ENCODE results near the gene HPGD. TPM values are rescaled to one million over a fixed set of nuclear protein-coding genes. Genes with fewer than 3 reads are reported as not detected.

The HPGD gene
- total RNA-seq, 1 donor from 2014 or later, result 16.5 TPM

- DNase-seq (ENCODE audit: extremely low spot score, unreplicated experiment), result no peak
- Mint-ChIP-seq H3K27me3 (no peaks in the 10 kb centered on the region), H3K9me3 (no peaks in the 10 kb centered on the region), H3K36me3 (no peaks in the 10 kb centered on the region), H3K27ac (no peak overlapping the region), H3K4me3 (no peak overlapping the region), H3K4me1 (ENCODE audit: unreplicated experiment) (peaks cover 12% of the 10 kb centered on the region)
- TF ChIP-seq, protein P1, sequence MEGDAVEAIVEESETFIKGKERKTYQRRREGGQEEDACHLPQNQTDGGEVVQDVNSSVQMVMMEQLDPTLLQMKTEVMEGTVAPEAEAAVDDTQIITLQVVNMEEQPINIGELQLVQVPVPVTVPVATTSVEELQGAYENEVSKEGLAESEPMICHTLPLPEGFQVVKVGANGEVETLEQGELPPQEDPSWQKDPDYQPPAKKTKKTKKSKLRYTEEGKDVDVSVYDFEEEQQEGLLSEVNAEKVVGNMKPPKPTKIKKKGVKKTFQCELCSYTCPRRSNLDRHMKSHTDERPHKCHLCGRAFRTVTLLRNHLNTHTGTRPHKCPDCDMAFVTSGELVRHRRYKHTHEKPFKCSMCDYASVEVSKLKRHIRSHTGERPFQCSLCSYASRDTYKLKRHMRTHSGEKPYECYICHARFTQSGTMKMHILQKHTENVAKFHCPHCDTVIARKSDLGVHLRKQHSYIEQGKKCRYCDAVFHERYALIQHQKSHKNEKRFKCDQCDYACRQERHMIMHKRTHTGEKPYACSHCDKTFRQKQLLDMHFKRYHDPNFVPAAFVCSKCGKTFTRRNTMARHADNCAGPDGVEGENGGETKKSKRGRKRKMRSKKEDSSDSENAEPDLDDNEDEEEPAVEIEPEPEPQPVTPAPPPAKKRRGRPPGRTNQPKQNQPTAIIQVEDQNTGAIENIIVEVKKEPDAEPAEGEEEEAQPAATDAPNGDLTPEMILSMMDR (conservative IDR thresholded peaks at IDR 0.05), result no peak
Measured at GRCh38 chr4:174555789-174556630, 33.7 kb upstream of the HPGD start.

- TF ChIP-seq, protein P1 (conservative IDR thresholded peaks at IDR 0.05), result no peak
- H3K27ac Mint-ChIP-seq, result no peak overlapping the region
- H3K36me3 Mint-ChIP-seq, result no peaks in the 10 kb centered on the region
- H3K9me3 Mint-ChIP-seq, result no peaks in the 10 kb centered on the region
- no peaks in the 10 kb centered on the region for H3K4me1 Mint-ChIP-seq (ENCODE audit: unreplicated experiment)
- no peak overlapping the region for H3K4me3 Mint-ChIP-seq
- no peak for DNase-seq (ENCODE audit: extremely low spot score, unreplicated experiment)
- H3K27me3 Mint-ChIP-seq, result no peaks in the 10 kb centered on the region
Measured at GRCh38 chr4:174554231-174554728, 32.0 kb upstream of the HPGD start.

- no peaks in the 10 kb centered on the region for H3K36me3 Mint-ChIP-seq
- H3K9me3 Mint-ChIP-seq, result no peaks in the 10 kb centered on the region
- no peak overlapping the region for H3K27ac Mint-ChIP-seq
- no peaks in the 10 kb centered on the region for H3K4me1 Mint-ChIP-seq (ENCODE audit: unreplicated experiment)
- H3K4me3 Mint-ChIP-seq, result no peak overlapping the region
- TF ChIP-seq, protein P1 (conservative IDR thresholded peaks at IDR 0.05), result no peak
- no peak for DNase-seq (ENCODE audit: extremely low spot score, unreplicated experiment)
- no peaks in the 10 kb centered on the region for H3K27me3 Mint-ChIP-seq
Measured at GRCh38 chr4:174553828-174554227, 31.5 kb upstream of the HPGD start.

DNA sequence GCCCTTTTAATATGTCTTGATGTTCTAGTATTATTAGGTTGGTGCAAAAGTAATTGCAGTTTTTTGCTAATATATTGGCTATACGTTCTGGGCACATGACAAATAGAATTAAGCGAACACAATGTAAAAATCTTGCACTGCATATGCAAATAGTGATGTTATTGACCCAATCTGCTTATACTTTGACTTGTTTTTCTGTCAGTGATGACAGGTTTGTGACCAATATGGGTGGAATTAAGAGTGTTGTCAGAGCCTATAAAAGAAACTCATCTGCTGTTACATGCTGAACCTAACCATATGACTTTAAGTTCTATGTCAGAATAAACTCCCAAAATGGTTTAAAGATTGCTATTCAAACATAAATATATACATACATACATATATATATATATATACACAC lies 30.7 kb upstream of the HPGD start:
- Mint-ChIP-seq H3K27me3 (no peaks in the 10 kb centered on the region), H3K36me3 (no peaks in the 10 kb centered on the region), H3K4me3 (no peak overlapping the region), H3K27ac (no peak overlapping the region), H3K9me3 (no peaks in the 10 kb centered on the region), H3K4me1 (ENCODE audit: unreplicated experiment) (no peaks in the 10 kb centered on the region)
- TF ChIP-seq, protein P1 (conservative IDR thresholded peaks at IDR 0.05), result no peak
- DNase-seq (ENCODE audit: extremely low spot score, unreplicated experiment), result no peak

- no peaks in the 10 kb centered on the region for H3K9me3 Mint-ChIP-seq
- no peaks in the 10 kb centered on the region for H3K4me1 Mint-ChIP-seq (ENCODE audit: unreplicated experiment)
- no peak overlapping the region for H3K4me3 Mint-ChIP-seq
- no peaks in the 10 kb centered on the region for H3K27me3 Mint-ChIP-seq
- TF ChIP-seq, protein P1 (conservative IDR thresholded peaks at IDR 0.05), result no peak
- H3K27ac Mint-ChIP-seq, result no peak overlapping the region
- no peak for DNase-seq (ENCODE audit: extremely low spot score, unreplicated experiment)
- no peaks in the 10 kb centered on the region for H3K36me3 Mint-ChIP-seq
Measured at GRCh38 chr4:174550541-174550940, 28.3 kb upstream of the HPGD start.
